PC-9 (cell line): Measurements from ENCODE around the gene PAOX.

ENCODE experiments used
- CTCF ChIP-seq: fragments of 200-600 bp; sonication (generic); conservative IDR thresholded peaks from 2 replicates; pipeline ENCODE4 v1.6.1; 2017; ENCODE audit warnings: mixed run types, antibody characterized with exemption, mild to moderate bottlenecking, moderate library complexity
- EZH2 ChIP-seq: fragments of 200-600 bp; sonication (generic); IDR thresholded peaks from 2 replicates; pipeline ENCODE4 v1.8.0; 2017; ENCODE audit warnings: antibody characterized with exemption, low read depth

GRCh38 chr10:133377025-133377817, 1.8 kb upstream of the PAOX start:
- TF ChIP-seq CTCF (no peak), EZH2 (no peak)
